GM12875 (cell line): Measurements from ENCODE around the gene MAPK8IP2.
"Not testable (repeated sequence)": the region's sequence is repeated elsewhere in the genome, so short reads cannot be mapped to it uniquely, and the experiment has no call there.

Experiments used
- H3K4me3 ChIP-seq: one replicate; pipeline ENCODE4 v1.5.1; 2011; ENCODE audit warnings: low read depth, low read length, control low read depth
- TF ChIP-seq, protein P1 (sequence below): IDR thresholded peaks from 2 replicates; pipeline ENCODE4 v1.5.1; 2011; ENCODE audit warnings: low read depth, mild to moderate bottlenecking, control low read depth, inconsistent platforms, low read length, moderate library complexity, borderline replicate concordance; ENCODE audit not compliant: insufficient read depth

Gene MAPK8IP2

DNA sequence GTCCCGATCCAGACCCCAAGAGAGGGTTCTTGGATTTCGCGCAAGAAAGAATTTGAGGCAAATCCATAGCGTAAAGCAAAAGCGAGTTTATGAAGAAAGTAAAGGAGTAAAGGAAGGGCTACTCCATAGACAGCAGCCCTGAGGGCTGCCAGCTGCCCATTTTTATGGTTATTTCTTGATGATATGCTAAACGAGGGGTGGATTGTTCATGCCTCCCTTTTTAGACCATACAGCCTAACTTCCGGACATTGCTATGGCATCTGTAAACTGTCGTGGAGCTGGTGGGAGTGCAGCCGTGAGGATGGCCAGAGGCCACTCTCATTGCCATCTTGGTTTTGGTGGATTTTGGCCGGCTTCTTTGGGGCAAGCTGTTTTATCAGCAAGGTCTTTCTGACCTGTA, 52.7 kb downstream of the MAPK8IP2 start:
- H3K4me3 ChIP-seq: no peak overlapping the region
- TF ChIP-seq, protein P1, sequence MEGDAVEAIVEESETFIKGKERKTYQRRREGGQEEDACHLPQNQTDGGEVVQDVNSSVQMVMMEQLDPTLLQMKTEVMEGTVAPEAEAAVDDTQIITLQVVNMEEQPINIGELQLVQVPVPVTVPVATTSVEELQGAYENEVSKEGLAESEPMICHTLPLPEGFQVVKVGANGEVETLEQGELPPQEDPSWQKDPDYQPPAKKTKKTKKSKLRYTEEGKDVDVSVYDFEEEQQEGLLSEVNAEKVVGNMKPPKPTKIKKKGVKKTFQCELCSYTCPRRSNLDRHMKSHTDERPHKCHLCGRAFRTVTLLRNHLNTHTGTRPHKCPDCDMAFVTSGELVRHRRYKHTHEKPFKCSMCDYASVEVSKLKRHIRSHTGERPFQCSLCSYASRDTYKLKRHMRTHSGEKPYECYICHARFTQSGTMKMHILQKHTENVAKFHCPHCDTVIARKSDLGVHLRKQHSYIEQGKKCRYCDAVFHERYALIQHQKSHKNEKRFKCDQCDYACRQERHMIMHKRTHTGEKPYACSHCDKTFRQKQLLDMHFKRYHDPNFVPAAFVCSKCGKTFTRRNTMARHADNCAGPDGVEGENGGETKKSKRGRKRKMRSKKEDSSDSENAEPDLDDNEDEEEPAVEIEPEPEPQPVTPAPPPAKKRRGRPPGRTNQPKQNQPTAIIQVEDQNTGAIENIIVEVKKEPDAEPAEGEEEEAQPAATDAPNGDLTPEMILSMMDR: no peak

DNA sequence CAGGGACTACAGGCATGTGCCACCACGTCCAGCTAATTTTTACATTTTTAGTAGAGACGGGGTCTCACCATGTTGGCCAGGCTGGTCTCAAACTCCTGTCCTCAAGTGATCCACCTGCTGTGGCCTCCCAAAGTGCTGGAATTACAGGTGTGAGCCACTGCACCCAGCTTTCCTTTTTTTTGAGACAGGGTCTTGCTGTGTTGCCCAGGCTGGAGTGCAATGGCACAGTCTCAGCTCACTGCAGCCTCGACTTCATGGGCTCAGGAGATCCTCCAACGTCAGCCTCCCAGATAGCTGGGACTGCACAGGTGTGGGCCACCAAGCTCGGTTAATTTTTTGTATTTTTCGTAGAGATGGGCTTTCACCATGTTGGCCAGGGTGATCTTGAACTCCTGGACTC, 54.1 kb downstream of the MAPK8IP2 start:
- H3K4me3 ChIP-seq: not testable (repeated sequence)

GRCh38 chr22:50656122-50657070, 55.8 kb downstream of the MAPK8IP2 start:
- TF ChIP-seq, protein P1: no peak
- H3K4me3 ChIP-seq: no peak overlapping the region

DNA sequence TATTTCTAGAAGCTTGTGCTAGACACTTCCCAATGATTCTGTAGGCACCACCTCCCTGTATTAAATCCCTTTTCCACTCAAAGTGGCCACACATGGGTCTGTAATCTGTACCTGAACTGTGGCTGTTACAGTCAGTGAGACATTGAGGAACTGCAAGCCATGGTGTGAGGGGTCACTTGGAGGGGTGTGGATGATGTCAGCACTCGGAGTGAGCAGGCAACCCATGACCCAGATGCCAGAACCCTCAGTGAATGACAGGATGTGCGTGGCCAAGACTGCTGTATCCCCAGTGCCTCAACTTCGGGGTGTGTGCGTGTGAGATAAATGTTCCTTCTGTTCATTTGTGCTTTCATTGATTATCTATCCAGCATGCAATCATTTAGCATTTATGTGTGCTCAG, 57.3 kb downstream of the MAPK8IP2 start:
- H3K4me3 ChIP-seq: no peak overlapping the region
- TF ChIP-seq, protein P1: no peak

- not testable (repeated sequence) for H3K4me3 ChIP-seq
Observed at GRCh38 chr22:50659711-50660110, 59.1 kb downstream of the MAPK8IP2 start.

DNA sequence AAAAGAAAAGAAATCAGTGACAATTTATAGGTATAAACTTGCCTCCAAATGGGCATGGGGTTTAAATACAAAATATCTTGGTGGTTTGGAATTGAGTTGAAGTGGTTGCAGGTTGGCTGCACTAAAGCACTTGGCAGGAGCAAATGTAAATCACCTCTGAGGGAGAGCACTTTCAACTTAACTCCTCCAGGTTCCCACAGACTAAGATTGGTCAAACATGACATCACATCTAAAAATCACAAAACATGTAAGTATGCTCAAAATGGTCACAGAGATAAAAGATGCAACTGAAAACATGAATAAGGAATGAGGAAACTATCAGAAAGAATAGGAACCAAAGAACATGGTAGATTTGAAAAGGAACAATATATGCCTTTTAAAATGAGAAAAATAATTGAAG, 59.7 kb downstream of the MAPK8IP2 start:
- TF ChIP-seq, protein P1: no peak
- no peak overlapping the region for H3K4me3 ChIP-seq
